Placental pericyte (primary cell): Measurements from ENCODE around the gene CASP7. TPM values are rescaled to one million over a fixed set of nuclear protein-coding genes. Genes with fewer than 3 reads are reported as not detected.

ENCODE experiments used
- total RNA-seq: library from RNA; depleted of rRNA; stranded (reverse); fragments of >200 nt; gene quantifications from 2 replicates; pipeline ENCODE4 v1.2.3, GENCODE V29; 2012

Gene CASP7
- 13.1 and 34.8 TPM in 2 replicates for total RNA-seq

DNA sequence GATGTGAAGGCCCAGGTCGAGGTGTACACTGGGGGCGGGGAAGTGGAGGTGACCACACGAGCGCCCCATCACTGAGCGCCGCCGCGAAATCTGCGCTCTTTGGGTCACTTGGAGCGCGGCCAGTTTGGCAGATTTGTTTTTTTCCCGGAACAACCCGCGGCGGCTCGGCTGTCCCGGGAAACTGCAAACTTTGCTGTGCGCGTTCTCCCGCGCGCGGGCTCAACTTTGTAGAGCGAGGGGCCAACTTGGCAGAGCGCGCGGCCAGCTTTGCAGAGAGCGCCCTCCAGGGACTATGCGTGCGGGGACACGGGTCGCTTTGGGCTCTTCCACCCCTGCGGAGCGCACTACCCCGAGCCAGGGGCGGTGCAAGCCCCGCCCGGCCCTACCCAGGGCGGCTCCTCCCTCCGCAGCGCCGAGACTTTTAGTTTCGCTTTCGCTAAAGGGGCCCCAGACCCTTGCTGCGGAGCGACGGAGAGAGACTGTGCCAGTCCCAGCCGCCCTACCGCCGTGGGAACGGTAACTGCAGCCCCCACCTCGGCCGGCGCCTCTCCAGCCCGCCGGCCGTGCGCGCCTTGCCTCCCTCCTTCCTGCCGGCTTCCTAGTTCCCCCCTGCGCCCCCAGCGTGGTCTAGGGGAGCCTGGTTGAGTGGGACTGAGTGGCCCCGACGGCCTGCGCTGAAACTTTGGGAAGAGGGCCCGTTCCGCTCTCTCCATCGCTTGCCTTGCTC lies at the start of gene CASP7:
Gene CASP7, plus strand, starts transcription at position 450 of the 727 bp plus-strand sequence. CDS start 17,582 bp downstream, outside the sequence.

DNA sequence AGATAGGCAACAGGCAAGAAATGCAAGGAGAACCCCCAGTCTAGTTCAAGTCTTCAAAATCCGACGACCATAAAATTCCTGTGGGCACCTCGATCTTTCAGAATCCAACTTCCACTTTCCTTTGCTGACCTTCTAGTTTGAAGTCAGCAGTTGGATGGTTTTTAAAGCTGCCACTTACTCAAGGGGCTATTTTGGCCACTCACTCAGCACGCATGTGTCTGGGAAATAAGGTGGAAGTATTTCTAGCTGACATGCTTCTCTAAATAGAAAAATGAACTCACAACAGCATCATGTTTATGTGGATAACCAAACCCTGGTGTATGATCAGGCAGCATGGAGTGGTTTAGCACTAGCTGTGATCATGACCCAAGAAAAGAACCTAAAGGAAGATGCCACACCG lies 15.8 kb upstream of the CASP7 start, which contains the start of gene NRAP:
Gene NRAP, minus strand, starts transcription at position 134 of the 400 bp plus-strand sequence. CDS start 159 bp downstream, outside the sequence.

DNA sequence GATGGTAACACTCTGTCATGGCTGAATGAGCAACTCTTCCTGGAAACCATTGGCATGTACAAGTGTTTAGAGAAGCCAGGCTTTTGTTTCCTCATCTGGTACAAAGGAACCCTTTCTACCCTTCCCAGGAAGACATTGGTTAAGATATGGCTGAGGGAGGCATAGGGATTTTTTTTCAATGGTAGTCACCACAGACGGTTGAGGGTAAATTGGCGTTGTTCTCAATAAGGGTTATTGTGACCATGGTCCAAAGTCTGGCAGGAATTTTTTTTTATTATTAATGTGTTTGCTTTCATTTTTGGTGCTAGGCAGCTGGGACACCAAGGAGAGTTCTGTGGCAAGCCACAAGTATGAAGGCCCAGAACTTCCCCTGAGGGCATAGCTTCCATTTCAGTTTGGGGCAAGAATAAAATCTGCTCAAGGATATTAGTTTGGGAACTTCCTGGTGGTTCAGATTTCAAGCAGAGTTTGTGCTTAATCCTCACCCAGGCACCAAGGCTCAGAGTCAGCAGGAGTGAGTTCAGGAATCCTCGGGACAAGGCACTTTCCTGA lies 71.5 kb downstream of the CASP7 start, which contains the start of gene PLEKHS1:
Gene PLEKHS1, plus strand, starts transcription at position 502 of the 552 bp plus-strand sequence. CDS start 3,596 bp downstream, outside the sequence.

Other genes with a start within 250 kb of the CASP7 start
- gene HABP2, start 126.9 kb upstream of the CASP7 start, total RNA-seq: not detected in 2 replicates
- not detected in 2 replicates for gene NRAP, start 15.9 kb upstream of the CASP7 start, total RNA-seq
- under 0.01 TPM in 1 of 2 replicates, not detected in the other for gene PLEKHS1, start 71.8 kb downstream of the CASP7 start, total RNA-seq
- gene DCLRE1A, start 174.2 kb downstream of the CASP7 start, total RNA-seq: 3.7 and 7.9 TPM in 2 replicates
- 9.0 and 26.3 TPM in 2 replicates for gene NHLRC2, start 174.7 kb downstream of the CASP7 start, total RNA-seq